GM12878 (cell line): ENCODE results near the gene ERC2. TPM values are rescaled to one million over a fixed set of nuclear protein-coding genes. Genes with fewer than 3 reads are reported as not detected.

Experiments used
- ATAC-seq: fragments of 200-7000 bp; cut with Tn5 transposase; 3 replicates; pipeline ENCODE4 v1.9.1; 2020; ENCODE audit warnings: mild to moderate bottlenecking, moderate library complexity
- BruUV-seq: library from RNA; stranded (reverse); fragments of 400-500 nt; replicated peaks from 2 replicates; lab custom pipeline; 2021; lab: Mats Ljungman, UMichigan
- CTCF ChIA-PET: fragments of 300-600 bp; sonication (Branson Sonifier 250); formaldehyde crosslinking; extraction: SDS; loops from one replicate; lab custom pipeline; 2021; ENCODE audit warnings: inconsistent platforms; lab: Yijun Ruan, JAX
- POLR2A ChIA-PET: fragments of 350-600 bp; formaldehyde crosslinking; extraction: SDS; loops from one replicate; lab custom pipeline; 2021; ENCODE audit warnings: inconsistent platforms; lab: Charles Lee
- RAD21 ChIA-PET: fragments of 300-600 bp; sonication (Branson Sonifier 250); formaldehyde crosslinking; loops from one replicate; lab custom pipeline; 2023; ENCODE audit warnings: antibody characterized with exemption; ENCODE audit not compliant: unreplicated experiment; lab: Charles Lee
- SMC1A ChIA-PET: fragments of 300-600 bp; sonication (Branson Sonifier 250); formaldehyde crosslinking; loops from one replicate; lab custom pipeline; 2023; ENCODE audit not compliant: unreplicated experiment, uncharacterized antibody; lab: Charles Lee
- DNase-seq: peaks from one replicate; pipeline ENCODE4 v3.0.0-alpha.2; 2011; ENCODE audit warnings: low read depth, low spot score
- FAIRE-seq: peaks from 3 replicates; lab custom pipeline; 2011; peaks lifted over from hg19 to GRCh38; lab: Jason Lieb, UNC
- H2AFZ ChIP-seq: 2 replicates; pipeline ENCODE4 v1.6.0; 2011; ENCODE audit warnings: low read depth, low read length, control low read depth; ENCODE audit not compliant: control insufficient read depth
- H3K27ac ChIP-seq: 2 replicates; pipeline ENCODE4 v1.5.1; 2011; ENCODE audit warnings: control low read depth; ENCODE audit not compliant: control insufficient read depth, insufficient read depth
- H3K27me3 ChIP-seq, 2 experiments: replicated peaks in 1 of 2; 2 replicates each; pipeline versions ENCODE4 v1.6.0 to v1.6.1; 2011; ENCODE audit warnings: low read length in 1 of 2; ENCODE audit not compliant: control insufficient read depth in 2 of 2, insufficient read depth in 2 of 2
- H3K36me3 ChIP-seq, 2 experiments: 2 replicates each; pipeline ENCODE4 v1.5.1; 2011; ENCODE audit warnings: low read length in 1 of 2; ENCODE audit not compliant: control insufficient read depth in 2 of 2, insufficient read depth in 2 of 2
- H3K4me1 ChIP-seq: 2 replicates; pipeline ENCODE4 v1.6.1; 2011; ENCODE audit warnings: mild to moderate bottlenecking, low read length, moderate library complexity, mixed read lengths; ENCODE audit not compliant: control insufficient read depth, insufficient read depth
- H3K4me2 ChIP-seq: 2 replicates; pipeline ENCODE4 v1.6.0; 2011; ENCODE audit warnings: control low read depth; ENCODE audit not compliant: control insufficient read depth, insufficient read depth
- H3K4me3 ChIP-seq: fragments of 200-600 bp; sonication (generic); 2 replicates; pipeline ENCODE4 v1.5.1; 2016
- H3K79me2 ChIP-seq: 2 replicates; pipeline ENCODE4 v1.6.0; 2011; ENCODE audit warnings: low read length; ENCODE audit not compliant: control insufficient read depth, insufficient read depth
- H3K9ac ChIP-seq: 2 replicates; pipeline ENCODE4 v1.8.0; 2011; ENCODE audit warnings: low read length, control low read depth, mixed read lengths; ENCODE audit not compliant: control insufficient read depth, insufficient read depth
- H3K9me3 ChIP-seq: replicated peaks from 3 replicates; pipeline ENCODE4 v1.5.1; 2011; ENCODE audit warnings: mild to moderate bottlenecking, low read length; ENCODE audit not compliant: control insufficient read depth, insufficient read depth
- H4K20me1 ChIP-seq: 2 replicates; pipeline ENCODE4 v1.6.0; 2011; ENCODE audit not compliant: control insufficient read depth, insufficient read depth
- BACH1 ChIP-seq: fragments of 450-650 bp; IDR thresholded peaks from 2 replicates; pipeline ENCODE4 v1.6.1; 2017; ENCODE audit warnings: mild to moderate bottlenecking, borderline replicate concordance
- CHD4 ChIP-seq: fragments of 200-600 bp; sonication (generic); IDR thresholded peaks from 2 replicates; pipeline ENCODE4 v1.6.1; 2016; ENCODE audit warnings: mild to moderate bottlenecking
- WGBS: methylation state at CpG from one replicate; pipeline ENCODE4 v1.1.6; 2016; ENCODE audit warnings: low lambda C conversion rate; ENCODE audit not compliant: insufficient replicate concordance, insufficient coverage; ENCODE audit errors: missing lambda C conversion rate; 5-methylcytosine and 5-hydroxymethylcytosine counted together
- in situ Hi-C: fragments of 300-500 bp; cut with MboI; formaldehyde crosslinking; loops from 9 replicates; pipeline ENCODE4 v1.14.3; 2018; ENCODE audit warnings: mixed read lengths
- intact Hi-C: fragments of 100-400 bp; cut with micrococcal nuclease; formaldehyde crosslinking; loops from one replicate; pipeline ENCODE4 v1.14.2; 2022; ENCODE audit not compliant: unreplicated experiment
- polyA plus RNA-seq, 11 experiments: library from polyadenylated mRNA; depleted of rRNA in 4 of 11; unstranded in 6 of 11; stranded (reverse) in 5 of 11; fragments of >200 nt; fragmentation: Nextera tagmentation in 4 of 11; fragmentation: Illumina TruSeq in 1 of 11; extraction: Ambion mirVana in 4 of 11; extraction: Trizol in 1 of 11; gene quantifications; 1 replicate in 1 of 11; 2 replicates in 10 of 11; pipeline versions ENCODE4 v1.2.1 to v1.2.3, GENCODE V29; 2011 to 2016; ENCODE audit warnings: inconsistent platforms in 2 of 11, missing spikeins in 2 of 11, low read depth in 1 of 11
- total RNA-seq, 4 experiments: library from RNA; depleted of rRNA in 3 of 4; stranded (reverse); fragments of >200 nt in 3 of 4; fragmentation: Illumina TruSeq in 1 of 4; extraction: Trizol in 1 of 4; gene quantifications; 2 replicates each; pipeline versions ENCODE4 v1.2.1 to v1.2.3, GENCODE V29; 2013 to 2021
- TF ChIP-seq, protein P1 (sequence below): IDR thresholded peaks from 2 replicates; pipeline ENCODE4 v1.6.1; 2012; ENCODE audit warnings: low read depth, low read length, improper control_type of control experiment
- TF ChIP-seq, protein P2 (sequence below): fragments of 450-650 bp; IDR thresholded peaks from 2 replicates; pipeline ENCODE4 v1.6.1; 2017; ENCODE audit warnings: mild to moderate bottlenecking, moderate library complexity

ERC2 gene
- total and polyA plus RNA-seq, 10 of the 15 experiments (the other 5 are each of a cell fraction or from before 2014, with no cell fraction given): 0.06 to 1.4 (median 0.12) TPM; not detected in 3

DNA sequence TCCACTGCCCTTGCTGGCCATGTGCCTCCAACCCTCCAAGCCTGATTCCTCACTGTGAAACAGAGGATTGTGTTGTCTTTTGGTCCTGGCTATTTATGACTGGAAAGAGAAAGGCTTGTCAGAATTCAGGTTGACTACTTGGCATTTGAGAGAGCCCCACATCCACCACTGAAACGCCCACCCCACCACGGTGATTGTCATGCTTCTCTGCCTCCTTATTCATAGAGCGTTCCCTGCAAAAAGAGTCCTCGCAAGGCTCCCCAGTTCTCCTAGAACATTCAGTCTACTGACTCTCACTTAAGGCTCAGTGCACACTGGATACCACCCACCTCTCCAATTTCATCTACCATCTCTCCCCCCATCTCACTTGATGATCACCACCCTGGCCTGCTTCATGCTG lies 818.3 kb downstream of the ERC2 start:
- WGBS: 48% methylated on average over 4 of the region's 4 CpGs
- ChIA-PET SMC1A (interaction anchor here (1.0 kb wide), 1 partner anchor 11 kb away, joined by 4 read pairs; no protein-coding TSS in a partner anchor), RAD21 (no interaction called here), POLR2A (no interaction called here), CTCF (no interaction called here)
- FAIRE-seq (no peak), ATAC-seq (no peak), DNase-seq (no peak)
- peaks cover 21% of the 10 kb centered on the region for H3K4me1 ChIP-seq
- no peak overlapping the region for H2AFZ ChIP-seq
- H4K20me1 ChIP-seq: no peaks in the 10 kb centered on the region
- in situ Hi-C loops (no loop called here), intact Hi-C loops (loop anchor here (10.0 kb wide), 1 partner anchor 165 kb away; the partner anchor contains the start of gene WNT5A)
- H3K9ac ChIP-seq: no peak overlapping the region
- no peak overlapping the region for H3K4me3 ChIP-seq
- no peaks in the 10 kb centered on the region for H3K79me2 ChIP-seq
- no peaks in the 10 kb centered on the region; a peak in 1 of 4 replicates for H3K27me3 ChIP-seq
- BruUV-seq: no TSS peak
- H3K4me2 ChIP-seq: no peak overlapping the region
- TF ChIP-seq BACH1 (no peak), CHD4 (no peak)
- TF ChIP-seq, protein P1, sequence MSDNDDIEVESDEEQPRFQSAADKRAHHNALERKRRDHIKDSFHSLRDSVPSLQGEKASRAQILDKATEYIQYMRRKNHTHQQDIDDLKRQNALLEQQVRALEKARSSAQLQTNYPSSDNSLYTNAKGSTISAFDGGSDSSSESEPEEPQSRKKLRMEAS: no peak
- TF ChIP-seq, protein P2, sequence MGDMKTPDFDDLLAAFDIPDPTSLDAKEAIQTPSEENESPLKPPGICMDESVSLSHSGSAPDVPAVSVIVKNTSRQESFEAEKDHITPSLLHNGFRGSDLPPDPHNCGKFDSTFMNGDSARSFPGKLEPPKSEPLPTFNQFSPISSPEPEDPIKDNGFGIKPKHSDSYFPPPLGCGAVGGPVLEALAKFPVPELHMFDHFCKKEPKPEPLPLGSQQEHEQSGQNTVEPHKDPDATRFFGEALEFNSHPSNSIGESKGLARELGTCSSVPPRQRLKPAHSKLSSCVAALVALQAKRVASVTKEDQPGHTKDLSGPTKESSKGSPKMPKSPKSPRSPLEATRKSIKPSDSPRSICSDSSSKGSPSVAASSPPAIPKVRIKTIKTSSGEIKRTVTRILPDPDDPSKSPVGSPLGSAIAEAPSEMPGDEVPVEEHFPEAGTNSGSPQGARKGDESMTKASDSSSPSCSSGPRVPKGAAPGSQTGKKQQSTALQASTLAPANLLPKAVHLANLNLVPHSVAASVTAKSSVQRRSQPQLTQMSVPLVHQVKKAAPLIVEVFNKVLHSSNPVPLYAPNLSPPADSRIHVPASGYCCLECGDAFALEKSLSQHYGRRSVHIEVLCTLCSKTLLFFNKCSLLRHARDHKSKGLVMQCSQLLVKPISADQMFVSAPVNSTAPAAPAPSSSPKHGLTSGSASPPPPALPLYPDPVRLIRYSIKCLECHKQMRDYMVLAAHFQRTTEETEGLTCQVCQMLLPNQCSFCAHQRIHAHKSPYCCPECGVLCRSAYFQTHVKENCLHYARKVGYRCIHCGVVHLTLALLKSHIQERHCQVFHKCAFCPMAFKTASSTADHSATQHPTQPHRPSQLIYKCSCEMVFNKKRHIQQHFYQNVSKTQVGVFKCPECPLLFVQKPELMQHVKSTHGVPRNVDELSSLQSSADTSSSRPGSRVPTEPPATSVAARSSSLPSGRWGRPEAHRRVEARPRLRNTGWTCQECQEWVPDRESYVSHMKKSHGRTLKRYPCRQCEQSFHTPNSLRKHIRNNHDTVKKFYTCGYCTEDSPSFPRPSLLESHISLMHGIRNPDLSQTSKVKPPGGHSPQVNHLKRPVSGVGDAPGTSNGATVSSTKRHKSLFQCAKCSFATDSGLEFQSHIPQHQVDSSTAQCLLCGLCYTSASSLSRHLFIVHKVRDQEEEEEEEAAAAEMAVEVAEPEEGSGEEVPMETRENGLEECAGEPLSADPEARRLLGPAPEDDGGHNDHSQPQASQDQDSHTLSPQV: no peak
- no peaks in the 10 kb centered on the region; the same call in 2 of the 3 replicates for H3K9me3 ChIP-seq
- H3K36me3 ChIP-seq: no peaks in the 10 kb centered on the region
- no peak overlapping the region for H3K27ac ChIP-seq
